H1 (cell line): ENCODE measurements around the gene OSMR. TPM values are rescaled to one million over a fixed set of nuclear protein-coding genes. Genes with fewer than 3 reads are reported as not detected.

ENCODE experiments used
- CTCF ChIA-PET: fragments of 300-600 bp; sonication (Branson Sonifier 250); formaldehyde crosslinking; loops from one replicate; lab custom pipeline; 2021; ENCODE audit not compliant: partially characterized antibody; lab: Charles Lee
- POLR2A ChIA-PET: fragments of 300-600 bp; sonication (Branson Sonifier 250); formaldehyde crosslinking; loops from one replicate; lab custom pipeline; 2021; ENCODE audit warnings: inconsistent platforms; ENCODE audit not compliant: partially characterized antibody; lab: Charles Lee
- DNase-seq, 2 experiments: peaks; one replicate each; pipeline versions ENCODE4 v3.0.0 to v3.0.0-alpha.2; 2010 to 2022; ENCODE audit warnings: low spot score in 2 of 2, low read depth in 1 of 2, mixed read lengths in 1 of 2
- FAIRE-seq: peaks from 2 replicates; lab custom pipeline; 2011; peaks lifted over from hg19 to GRCh38; lab: Jason Lieb, UNC
- H2AFZ ChIP-seq: 2 replicates; pipeline ENCODE4 v1.8.1; 2012; ENCODE audit warnings: low read length, inconsistent platforms
- H2AK5ac ChIP-seq: 2 replicates; pipeline ENCODE4 v1.6.1; 2013; ENCODE audit warnings: low read depth, low read length
- H2BK120ac ChIP-seq: replicated peaks from 2 replicates; pipeline ENCODE3; 2013; ENCODE audit warnings: low read depth, low read length, inconsistent platforms
- H2BK12ac ChIP-seq: 2 replicates; pipeline ENCODE4 v1.6.1; 2013; ENCODE audit warnings: low read depth, low read length
- H2BK15ac ChIP-seq: 2 replicates; pipeline ENCODE4 v1.6.1; 2013; ENCODE audit warnings: low read length
- H2BK20ac ChIP-seq: 2 replicates; pipeline ENCODE4 v1.6.1; 2013; ENCODE audit warnings: low read length
- H2BK5ac ChIP-seq: 2 replicates; pipeline ENCODE4 v1.6.1; 2013; ENCODE audit warnings: low read depth, low read length
- H3K14ac ChIP-seq: 2 replicates; pipeline ENCODE4 v1.6.1; 2013; ENCODE audit warnings: inconsistent platforms; ENCODE audit not compliant: insufficient read length
- H3K18ac ChIP-seq: 2 replicates; pipeline ENCODE4 v1.6.1; 2013; ENCODE audit warnings: low read length; ENCODE audit errors: extremely low read depth
- H3K23ac ChIP-seq: 2 replicates; pipeline ENCODE4 v1.6.1; 2013; ENCODE audit warnings: inconsistent platforms; ENCODE audit not compliant: insufficient read length
- H3K23me2 ChIP-seq: 2 replicates; pipeline ENCODE4 v1.6.1; 2013; ENCODE audit warnings: low read depth, low read length
- H3K27ac ChIP-seq: 2 replicates; pipeline ENCODE4 v1.6.1; 2011; ENCODE audit warnings: low read depth, low read length, inconsistent platforms
- H3K27me3 ChIP-seq, 4 experiments: replicated peaks in 1 of 4; 1 replicate in 1 of 4; 2 replicates in 3 of 4; pipeline versions ENCODE4 v1.6.1 to v1.8.1; 2011 to 2013; ENCODE audit warnings: low read length in 3 of 4, mild to moderate bottlenecking in 3 of 4, inconsistent platforms in 2 of 4, mixed read lengths in 2 of 4, moderate library complexity in 1 of 4; ENCODE audit not compliant: control insufficient read depth in 3 of 4, insufficient read depth in 3 of 4; ENCODE audit errors: extremely low read depth in 1 of 4
- H3K36me3 ChIP-seq, 4 experiments: 2 replicates each; pipeline versions ENCODE4 v1.6.1 to v1.8.1; 2011 to 2013; ENCODE audit warnings: mild to moderate bottlenecking in 4 of 4, low read length in 3 of 4, moderate library complexity in 2 of 4, control low read depth in 1 of 4, inconsistent platforms in 1 of 4; ENCODE audit not compliant: insufficient read depth in 4 of 4, control insufficient read depth in 2 of 4
- H3K4ac ChIP-seq: replicated peaks from 2 replicates; pipeline ENCODE3; 2013; ENCODE audit warnings: low read length, low read depth, mixed read lengths, inconsistent platforms; ENCODE audit not compliant: insufficient read length
- H3K4me1 ChIP-seq, 4 experiments: replicated peaks in 1 of 4; 1 replicate in 1 of 4; 2 replicates in 3 of 4; pipeline versions ENCODE4 v1.6.1 to v1.8.1; 2011 to 2013; ENCODE audit warnings: low read length in 3 of 4, inconsistent platforms in 2 of 4, mixed read lengths in 1 of 4; ENCODE audit not compliant: insufficient read depth in 4 of 4, control insufficient read depth in 3 of 4
- H3K4me2 ChIP-seq, 2 experiments: 2 replicates each; pipeline versions ENCODE4 v1.6.1 to v1.8.1; 2011 to 2013; ENCODE audit warnings: low read depth in 2 of 2, low read length in 2 of 2, control low read depth in 1 of 2, inconsistent platforms in 1 of 2, mild to moderate bottlenecking in 1 of 2; ENCODE audit not compliant: insufficient read depth in 1 of 2
- H3K4me3 ChIP-seq, 4 experiments: fragments of 200-600, 300-600 bp in 1 of 4; sonication (generic), shearing (Covaris generic), sonication (Bioruptor Twin) in 1 of 4; 2 replicates each; pipeline versions ENCODE4 v1.5.1 to v1.8.1; 2011 to 2016; ENCODE audit warnings: low read length in 4 of 4, low read depth in 3 of 4, control low read depth in 2 of 4, inconsistent platforms in 2 of 4, mild to moderate bottlenecking in 2 of 4, mixed read lengths in 1 of 4, moderate library complexity in 1 of 4; ENCODE audit not compliant: insufficient read depth in 2 of 4; ENCODE audit errors: extremely low read depth in 1 of 4
- H3K56ac ChIP-seq: replicated peaks from 2 replicates; pipeline ENCODE3; 2013; ENCODE audit warnings: low read depth, mild to moderate bottlenecking, mixed read lengths, low read length, inconsistent platforms; ENCODE audit not compliant: insufficient read length
- H3K79me1 ChIP-seq: 2 replicates; pipeline ENCODE4 v1.6.1; 2013; ENCODE audit warnings: low read depth, low read length, control low read depth
- H3K79me2 ChIP-seq, 2 experiments: 2 replicates each; pipeline versions ENCODE4 v1.6.1 to v1.8.1; 2012 to 2013; ENCODE audit warnings: low read length in 2 of 2, mild to moderate bottlenecking in 2 of 2, inconsistent platforms in 1 of 2; ENCODE audit not compliant: insufficient read depth in 2 of 2, control insufficient read depth in 1 of 2
- H3K9ac ChIP-seq, 4 experiments: replicated peaks in 1 of 4; 1 replicate in 1 of 4; 2 replicates in 3 of 4; pipeline versions ENCODE4 v1.6.1 to v1.8.1; 2011 to 2013; ENCODE audit warnings: low read depth in 3 of 4, low read length in 3 of 4, control low read depth in 2 of 4, mild to moderate bottlenecking in 2 of 4, moderate library complexity in 2 of 4, inconsistent platforms in 1 of 4; ENCODE audit errors: extremely low read depth in 1 of 4
- H3K9me3 ChIP-seq, 2 experiments: 2 replicates each; pipeline versions ENCODE4 v1.6.1 to v1.8.1; 2012 to 2013; ENCODE audit warnings: mild to moderate bottlenecking in 2 of 2, moderate library complexity in 2 of 2, control low read depth in 1 of 2, inconsistent platforms in 1 of 2, low read depth in 1 of 2, low read length in 1 of 2, mixed read lengths in 1 of 2; ENCODE audit not compliant: insufficient read depth in 2 of 2
- H4K20me1 ChIP-seq, 2 experiments: replicated peaks in 1 of 2; 2 replicates each; pipeline versions ENCODE3 to v1.8.1; 2011 to 2013; ENCODE audit warnings: inconsistent platforms in 2 of 2, low read length in 2 of 2, mild to moderate bottlenecking in 1 of 2; ENCODE audit not compliant: insufficient read depth in 2 of 2, control insufficient read depth in 1 of 2
- H4K5ac ChIP-seq: 2 replicates; pipeline ENCODE4 v1.6.1; 2013; ENCODE audit warnings: low read length, low read depth, mixed read lengths, inconsistent platforms; ENCODE audit not compliant: insufficient read length
- H4K8ac ChIP-seq: 2 replicates; pipeline ENCODE4 v1.8.0; 2013; ENCODE audit warnings: mild to moderate bottlenecking, moderate library complexity, low read length, inconsistent platforms; ENCODE audit not compliant: insufficient read depth; ENCODE audit errors: extremely low read depth
- H4K91ac ChIP-seq: replicated peaks from 2 replicates; pipeline ENCODE3; 2013; ENCODE audit warnings: low read length, mixed read lengths, inconsistent platforms; ENCODE audit not compliant: insufficient read length
- MAFK ChIP-seq: IDR thresholded peaks from 2 replicates; pipeline ENCODE4 v1.6.1; 2012; ENCODE audit warnings: low read depth, mild to moderate bottlenecking, improper control_type of control experiment, low read length
- ZNF274 ChIP-seq: IDR thresholded peaks from 2 replicates; pipeline ENCODE4 v1.7.0; 2012; ENCODE audit warnings: low read length, borderline replicate concordance; ENCODE audit errors: extremely low read depth
- WGBS, 2 experiments: shearing (Covaris generic) in 1 of 2; methylation state at CpG; one replicate each; pipeline versions ENCODE4 v1.1.6 to v1.1.7; 2013 to 2015; ENCODE audit warnings: low lambda C conversion rate in 2 of 2, mixed read lengths in 2 of 2, inconsistent platforms in 1 of 2, low coverage in 1 of 2, missing lambda C conversion rate in 1 of 2; ENCODE audit not compliant: insufficient replicate concordance in 2 of 2, insufficient coverage in 1 of 2, insufficient read length in 1 of 2; ENCODE audit errors: extremely low coverage in 1 of 2, missing lambda C conversion rate in 1 of 2; 5-methylcytosine and 5-hydroxymethylcytosine counted together
- polyA plus RNA-seq, 7 experiments: library from polyadenylated mRNA; depleted of rRNA in 3 of 7; stranded (reverse) in 5 of 7; unstranded in 2 of 7; fragments of >200 nt in 5 of 7; fragments of 200-250 nt in 2 of 7; gene quantifications; 1 replicate in 5 of 7; 2 replicates in 1 of 7; 4 replicates in 1 of 7; pipeline versions ENCODE4 v1.2.1 to v1.2.3, GENCODE V29; 2011 to 2013; ENCODE audit warnings: missing spikeins in 2 of 7, mixed read lengths in 2 of 7
- total RNA-seq: library from RNA; stranded (reverse); fragmentation: NEBNext Ultra II Directional; extraction: Animal tissue kit (Norgen Biotek cat#: 25700); gene quantifications from 2 replicates; pipeline ENCODE4 v1.2.1, GENCODE V29; 2021

The OSMR gene
- total and polyA plus RNA-seq, 2 of the 8 experiments (the other 6 are each of a cell fraction or from before 2014, with no cell fraction given): 2.3 to 2.6 TPM

DNA sequence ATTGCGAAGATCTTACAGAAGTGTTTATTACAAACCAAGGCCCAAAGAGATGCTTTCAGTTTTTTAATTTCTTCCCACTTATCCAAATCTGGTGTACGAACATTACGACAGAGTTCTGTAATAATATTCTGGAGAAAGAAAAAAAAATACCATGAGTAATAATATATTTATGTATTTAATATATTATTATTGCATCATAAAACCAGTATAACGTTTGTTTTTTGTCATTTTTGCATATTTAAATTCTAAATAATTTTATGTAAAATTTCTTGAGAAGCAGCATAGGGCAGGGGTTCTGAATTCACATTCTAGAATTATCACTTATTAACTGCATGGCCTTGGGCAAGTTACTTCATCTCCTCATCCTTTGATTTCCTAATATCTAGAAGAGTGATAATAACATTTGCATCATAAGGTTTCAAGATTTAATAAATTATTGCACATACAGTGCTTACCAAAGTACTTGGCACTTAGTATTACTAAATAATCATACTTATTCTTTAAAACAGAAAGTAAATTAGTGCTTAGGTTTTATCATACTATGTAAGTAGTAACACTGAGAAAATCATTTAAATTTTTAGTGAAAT lies 107.7 kb downstream of the OSMR start:
- no peaks in the 10 kb centered on the region for H4K20me1 ChIP-seq
- no peak overlapping the region for H3K56ac ChIP-seq

More for the DNA sequence above, 107.7 kb downstream of the OSMR start:
- Histone ChIP-seq H2BK20ac (no peak overlapping the region), H2BK120ac (no peak overlapping the region), H3K9me3 (0 out of 4 replicates have a peak, but pooled peaks cover 0 to 2% of the 10 kb centered on the region in 2 experiments), H3K4ac (no peak overlapping the region), H3K79me1 (no peaks in the 10 kb centered on the region), H3K9ac (no peak overlapping the region), H3K23me2 (no peaks in the 10 kb centered on the region), H3K23ac (no peak overlapping the region), H3K27me3 (no peaks in the 10 kb centered on the region), H4K91ac (no peak overlapping the region), H2BK5ac (no peak overlapping the region), H4K8ac (no peak overlapping the region), H3K36me3 (peaks cover 2 to 72% (median 22%) of the 10 kb centered on the region in 4 experiments; a peak in 6 of 8 replicates), H3K4me3 (no peak overlapping the region), H2BK12ac (no peak overlapping the region), H3K14ac (no peak overlapping the region), H2BK15ac (no peak overlapping the region), H2AFZ (no peak overlapping the region), H3K18ac (no peak overlapping the region), H3K27ac (no peak overlapping the region), H3K4me2 (no peak overlapping the region), H2AK5ac (no peak overlapping the region), H4K5ac (no peak overlapping the region), H3K79me2 (no peaks in the 10 kb centered on the region), H3K4me1 (no peaks in the 10 kb centered on the region)
- ChIA-PET POLR2A (no interaction called here), CTCF (no interaction called here)
- DNase-seq (no peak), FAIRE-seq (no peak)
- TF ChIP-seq MAFK: no peak
- TF ChIP-seq ZNF274: no peak
- WGBS, 2 experiments: 92% methylated on average over 4 of the region's 4 CpGs; no CpG with 5 or more reads in 1 of the 2 experiments
